Activated CD4-positive, alpha-beta T cell treated with anti-CD3 and anti-CD28 coated beads, Interleukin-2, amount 10 ng/mL, durations not matched to agents 24 days and 14 days (primary cell): ENCODE results near the gene TRAF1. TPM values are rescaled to one million over a fixed set of nuclear protein-coding genes. Genes with fewer than 3 reads are reported as not detected.
A peak's percentile ranks its signal among the peaks of the same experiment; 100 is the strongest.

Experiments used
- DNase-seq: peaks from one replicate; pipeline ENCODE4 v3.0.0; 2022
- H3K27ac Mint-ChIP-seq: one replicate; pipeline ENCODE4 v1.8.0; 2022; ENCODE audit warnings: mild to moderate bottlenecking, mixed read lengths
- H3K27me3 Mint-ChIP-seq: one replicate; pipeline ENCODE4 v1.8.0; 2022; ENCODE audit warnings: mixed read lengths
- H3K36me3 Mint-ChIP-seq: one replicate; pipeline ENCODE4 v1.8.0; 2022; ENCODE audit warnings: low read depth, mild to moderate bottlenecking, mixed read lengths
- H3K4me1 Mint-ChIP-seq: one replicate; pipeline ENCODE4 v1.8.0; 2021; ENCODE audit warnings: mixed read lengths
- H3K4me3 Mint-ChIP-seq: one replicate; pipeline ENCODE4 v1.8.0; 2022; ENCODE audit warnings: mild to moderate bottlenecking, moderate library complexity, mixed read lengths
- H3K9me3 Mint-ChIP-seq: one replicate; pipeline ENCODE4 v1.8.0; 2021; ENCODE audit warnings: mixed read lengths
- intact Hi-C: fragments of 100-400 bp; cut with micrococcal nuclease; formaldehyde crosslinking; loops from one replicate; pipeline ENCODE4 v1.15.1; 2023
- total RNA-seq: library from RNA; stranded (reverse); gene quantifications from 2 replicates; pipeline ENCODE4 v1.2.3, GENCODE V29; 2022

TRAF1 gene
- total RNA-seq, 1 donor from 2014 or later, result 166 TPM

- H3K4me1 Mint-ChIP-seq, result peaks cover 74% of the 10 kb centered on the region
- no peaks in the 10 kb centered on the region for H3K9me3 Mint-ChIP-seq
- H3K36me3 Mint-ChIP-seq, result peaks cover 93% of the 10 kb centered on the region
- intact Hi-C loops, result loop anchor here (1.0 kb wide), 1 partner anchor 9 kb away; no protein-coding TSS in a partner anchor
- H3K27ac Mint-ChIP-seq, result peak overlapping the region; percentile 78
- no peaks in the 10 kb centered on the region for H3K27me3 Mint-ChIP-seq
- peak; percentile 86 for DNase-seq
- peak overlapping the region; percentile 72 for H3K4me3 Mint-ChIP-seq
Measured at GRCh38 chr9:120915854-120916470, 10.6 kb downstream of the TRAF1 start.

- peaks cover 93% of the 10 kb centered on the region for H3K36me3 Mint-ChIP-seq
- no peak for DNase-seq
- no peak overlapping the region for H3K4me3 Mint-ChIP-seq
- no peaks in the 10 kb centered on the region for H3K27me3 Mint-ChIP-seq
- intact Hi-C loops, result no loop called here
- H3K27ac Mint-ChIP-seq, result peak overlapping the region; percentile 72
- no peaks in the 10 kb centered on the region for H3K9me3 Mint-ChIP-seq
- H3K4me1 Mint-ChIP-seq, result peaks cover 74% of the 10 kb centered on the region
Measured at GRCh38 chr9:120914953-120915352, 11.6 kb downstream of the TRAF1 start.

- DNase-seq, result no peak
- no peaks in the 10 kb centered on the region for H3K27me3 Mint-ChIP-seq
- peak overlapping the region; percentile 72 for H3K27ac Mint-ChIP-seq
- no peaks in the 10 kb centered on the region for H3K9me3 Mint-ChIP-seq
- peaks cover 93% of the 10 kb centered on the region for H3K36me3 Mint-ChIP-seq
- peak overlapping the region; percentile 5 for H3K4me3 Mint-ChIP-seq
- intact Hi-C loops, result no loop called here
- peaks cover 74% of the 10 kb centered on the region for H3K4me1 Mint-ChIP-seq
Measured at GRCh38 chr9:120914396-120914795, 12.2 kb downstream of the TRAF1 start.

GRCh38 chr9:120913647-120914264 lies 12.8 kb downstream of the TRAF1 start:
- Mint-ChIP-seq H3K27ac (peak overlapping the region; percentile 72), H3K27me3 (no peaks in the 10 kb centered on the region), H3K36me3 (peaks cover 93% of the 10 kb centered on the region), H3K9me3 (no peaks in the 10 kb centered on the region), H3K4me1 (peaks cover 77% of the 10 kb centered on the region), H3K4me3 (no peak overlapping the region)
- intact Hi-C loops, result no loop called here
- peak; percentile 83 for DNase-seq

- H3K9me3 Mint-ChIP-seq, result no peaks in the 10 kb centered on the region
- H3K27me3 Mint-ChIP-seq, result no peaks in the 10 kb centered on the region
- H3K36me3 Mint-ChIP-seq, result peaks cover 91% of the 10 kb centered on the region
- intact Hi-C loops, result no loop called here
- H3K4me3 Mint-ChIP-seq, result peak overlapping the region; percentile 43
- H3K4me1 Mint-ChIP-seq, result peaks cover 73% of the 10 kb centered on the region
- peak overlapping the region; percentile 72 for H3K27ac Mint-ChIP-seq
- no peak for DNase-seq
Measured at GRCh38 chr9:120912958-120913646, 13.5 kb downstream of the TRAF1 start.

- Mint-ChIP-seq H3K4me1 (peaks cover 74% of the 10 kb centered on the region), H3K27ac (peak overlapping the region; percentile 85), H3K36me3 (peaks cover 90% of the 10 kb centered on the region), H3K9me3 (no peaks in the 10 kb centered on the region), H3K27me3 (no peaks in the 10 kb centered on the region), H3K4me3 (peak overlapping the region; percentile 57)
- DNase-seq, result no peak
- intact Hi-C loops, result loop anchor here (2.0 kb wide), 1 partner anchor 15 kb away; the partner anchor contains the start of gene TRAF1
Measured at GRCh38 chr9:120911295-120911837, 15.2 kb downstream of the TRAF1 start.

- no peak for DNase-seq
- Mint-ChIP-seq H3K9me3 (no peaks in the 10 kb centered on the region), H3K27ac (peak overlapping the region; percentile 87)
Measured at GRCh38 chr9:120910643-120911042, 16.0 kb downstream of the TRAF1 start.

GRCh38 chr9:120909904-120910303 lies 16.7 kb downstream of the TRAF1 start:
- H3K27me3 Mint-ChIP-seq, result no peaks in the 10 kb centered on the region
- intact Hi-C loops, result loop anchor here (2.0 kb wide), 1 partner anchor 17 kb away; the partner anchor contains the start of gene TRAF1
- peaks cover 92% of the 10 kb centered on the region for H3K36me3 Mint-ChIP-seq
- peaks cover 85% of the 10 kb centered on the region for H3K4me1 Mint-ChIP-seq
- peak overlapping the region; percentile 21 for H3K4me3 Mint-ChIP-seq
- DNase-seq, result no peak
- H3K27ac Mint-ChIP-seq, result peak overlapping the region; percentile 87
- no peaks in the 10 kb centered on the region for H3K9me3 Mint-ChIP-seq

More at GRCh38 chr9:120910643-120911042, 16.0 kb downstream of the TRAF1 start:
- Mint-ChIP-seq H3K27me3 (no peaks in the 10 kb centered on the region), H3K4me3 (peak overlapping the region; percentile 51), H3K4me1 (peaks cover 78% of the 10 kb centered on the region), H3K36me3 (peaks cover 92% of the 10 kb centered on the region)
- intact Hi-C loops, result loop anchor here (2.0 kb wide), 1 partner anchor 16 kb away; the partner anchor contains the start of gene TRAF1

- H3K4me3 Mint-ChIP-seq, result peak overlapping the region; percentile 48
- DNase-seq, result peak; percentile 73
- intact Hi-C loops, result no loop called here
- H3K9me3 Mint-ChIP-seq, result no peaks in the 10 kb centered on the region
- no peaks in the 10 kb centered on the region for H3K27me3 Mint-ChIP-seq
- peak overlapping the region; percentile 90 for H3K27ac Mint-ChIP-seq
- peaks cover 81% of the 10 kb centered on the region for H3K4me1 Mint-ChIP-seq
- peaks cover 90% of the 10 kb centered on the region for H3K36me3 Mint-ChIP-seq
Measured at GRCh38 chr9:120905315-120906164, 21.1 kb downstream of the TRAF1 start.

- no peaks in the 10 kb centered on the region for H3K9me3 Mint-ChIP-seq
- peaks cover 81% of the 10 kb centered on the region for H3K4me1 Mint-ChIP-seq
- peaks cover 90% of the 10 kb centered on the region for H3K36me3 Mint-ChIP-seq
- no peak for DNase-seq
- intact Hi-C loops, result no loop called here
- H3K4me3 Mint-ChIP-seq, result peak overlapping the region; percentile 67
- H3K27me3 Mint-ChIP-seq, result no peaks in the 10 kb centered on the region
- H3K27ac Mint-ChIP-seq, result peak overlapping the region; percentile 90
Measured at GRCh38 chr9:120904978-120905301, 21.7 kb downstream of the TRAF1 start.

- DNase-seq, result peak; percentile 85
- Mint-ChIP-seq H3K4me1 (peaks cover 81% of the 10 kb centered on the region), H3K9me3 (no peaks in the 10 kb centered on the region), H3K36me3 (peaks cover 90% of the 10 kb centered on the region), H3K27ac (peak overlapping the region; percentile 90), H3K4me3 (peak overlapping the region; percentile 67), H3K27me3 (no peaks in the 10 kb centered on the region)
- intact Hi-C loops, result no loop called here
Measured at GRCh38 chr9:120904061-120904977, 22.3 kb downstream of the TRAF1 start.
